Erythroblast (primary cell): ENCODE measurements around the gene NIFK.

ENCODE experiments used
- DNase-seq, 2 experiments: peaks; one replicate each; lab custom pipeline; 2025; lab: John Stamatoyannopoulos, UW
- GATA1 ChIP-seq: IDR thresholded peaks from 2 replicates; pipeline ENCODE4 v1.6.1; 2011; ENCODE audit warnings: low read depth, mild to moderate bottlenecking, control low read depth, low read length, moderate library complexity
- POLR2A ChIP-seq: IDR thresholded peaks from 2 replicates; pipeline ENCODE4 v1.6.1; 2011; ENCODE audit warnings: mild to moderate bottlenecking, low read length

Gene NIFK

DNA sequence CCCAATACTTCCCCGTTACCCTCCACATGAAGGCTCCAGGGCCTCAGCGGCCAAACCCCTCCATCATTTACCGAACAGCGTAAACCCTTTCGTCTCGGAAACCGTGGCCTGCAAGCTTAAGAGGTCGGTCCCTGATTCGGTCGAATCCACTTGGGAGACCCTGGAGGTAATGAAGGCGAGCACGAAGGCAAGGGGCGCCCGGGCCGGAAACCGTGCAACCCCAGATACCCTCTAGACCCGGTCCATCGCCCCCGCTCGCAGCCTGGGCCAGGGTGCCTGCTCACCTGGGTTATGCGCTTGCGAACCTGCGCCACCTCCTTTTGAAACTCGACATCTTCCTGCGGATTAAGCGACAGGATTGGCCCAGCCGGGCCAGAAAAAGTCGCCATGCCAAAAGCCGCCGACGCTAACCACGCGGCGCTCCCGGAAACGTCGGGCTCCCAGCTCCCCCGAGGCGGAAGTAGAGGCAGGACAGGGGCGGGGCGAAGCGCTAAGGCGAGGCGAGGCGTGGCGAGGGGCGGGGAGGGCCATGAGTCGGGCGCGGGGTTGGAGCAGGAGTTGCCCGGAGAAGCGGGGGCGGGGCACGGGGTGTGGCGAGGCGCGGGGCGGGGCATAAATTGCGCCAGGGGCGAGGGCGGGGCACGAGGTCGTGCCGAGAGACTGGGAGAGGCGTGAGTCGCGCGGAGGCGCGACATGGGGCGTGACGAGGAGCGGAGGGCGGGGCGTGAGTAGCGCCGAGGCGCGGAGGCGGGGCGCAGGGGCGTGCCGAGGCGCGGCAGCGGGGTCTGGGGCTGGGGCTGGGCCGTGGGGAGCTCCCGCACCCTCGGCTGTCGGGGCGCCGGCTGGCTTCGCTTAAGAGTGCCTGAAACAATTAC, at the start of gene NIFK:
TSS of gene NIFK (minus strand) at position 414 of the 875 bp plus-strand sequence. CDS start at position 389, 25 bp downstream.
- peak; percentile 99 for DNase-seq
- TF ChIP-seq POLR2A: peak; percentile 71
- TF ChIP-seq GATA1: no peak

- DNase-seq: no peak
- no peak for TF ChIP-seq POLR2A
- TF ChIP-seq GATA1: no peak
Observed at GRCh38 chr2:121783180-121783579, 46.5 kb upstream of the NIFK start.

GRCh38 chr2:121778741-121779487, 42.2 kb upstream of the NIFK start:
- TF ChIP-seq GATA1 (no peak), POLR2A (no peak)
- DNase-seq: no peak

GRCh38 chr2:121777699-121778058, 41.0 kb upstream of the NIFK start:
- no peak for TF ChIP-seq POLR2A
- TF ChIP-seq GATA1: no peak
- no peak for DNase-seq

- TF ChIP-seq GATA1 (no peak), POLR2A (no peak)
- no peak for DNase-seq
Observed at GRCh38 chr2:121776885-121777698, 40.4 kb upstream of the NIFK start.

DNA sequence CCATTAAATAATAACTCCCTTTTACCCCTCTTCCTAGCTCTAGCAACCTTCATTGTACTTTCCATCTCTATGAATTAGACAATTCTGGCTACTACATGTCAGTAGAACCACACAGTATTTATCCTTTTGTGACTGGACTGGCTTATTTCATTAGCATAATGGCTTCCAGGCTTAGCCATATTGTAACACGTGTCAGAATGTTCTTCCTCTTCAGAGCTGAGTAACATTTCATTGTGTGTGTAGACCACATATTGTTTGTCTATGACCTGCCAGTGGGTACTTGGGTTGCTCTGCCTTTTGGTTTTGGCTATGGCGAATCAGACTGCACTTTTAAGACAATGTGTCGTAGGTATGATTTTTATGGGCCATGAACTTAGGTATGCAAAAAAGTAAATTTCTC, 39.7 kb upstream of the NIFK start:
- TF ChIP-seq POLR2A: no peak
- no peak for TF ChIP-seq GATA1

DNA sequence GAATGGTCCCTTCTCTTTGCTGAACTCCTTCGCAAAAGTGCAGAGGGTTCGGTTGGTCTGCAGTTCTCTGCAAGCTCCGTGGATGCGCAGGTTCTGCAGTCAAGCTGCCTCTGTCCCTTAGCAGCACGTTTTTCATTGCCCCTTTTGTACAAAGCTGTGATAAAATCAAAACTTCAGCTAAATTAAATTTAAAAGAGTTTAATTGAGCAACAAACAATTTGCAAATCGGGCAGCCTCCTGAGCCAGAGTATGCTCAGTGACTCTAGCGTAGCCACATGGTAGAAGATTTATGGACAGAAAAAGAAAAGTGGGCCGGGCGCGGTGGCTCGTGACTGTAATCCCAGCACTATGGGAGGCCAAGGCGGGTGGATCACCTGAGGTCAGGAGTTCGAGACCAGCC, 37.6 kb upstream of the NIFK start:
- no peak for DNase-seq
- no peak for TF ChIP-seq POLR2A
- TF ChIP-seq GATA1: no peak

More for the DNA sequence above, 39.7 kb upstream of the NIFK start:
- DNase-seq: no peak

- TF ChIP-seq POLR2A: no peak
- no peak for DNase-seq
Observed at GRCh38 chr2:121771976-121772742, 35.5 kb upstream of the NIFK start.

GRCh38 chr2:121768143-121768755, 31.6 kb upstream of the NIFK start:
- TF ChIP-seq GATA1 (no peak), POLR2A (no peak)
- no peak for DNase-seq

- DNase-seq: no peak
- TF ChIP-seq GATA1 (no peak), POLR2A (no peak)
Observed at GRCh38 chr2:121766624-121767023, 29.9 kb upstream of the NIFK start.

DNA sequence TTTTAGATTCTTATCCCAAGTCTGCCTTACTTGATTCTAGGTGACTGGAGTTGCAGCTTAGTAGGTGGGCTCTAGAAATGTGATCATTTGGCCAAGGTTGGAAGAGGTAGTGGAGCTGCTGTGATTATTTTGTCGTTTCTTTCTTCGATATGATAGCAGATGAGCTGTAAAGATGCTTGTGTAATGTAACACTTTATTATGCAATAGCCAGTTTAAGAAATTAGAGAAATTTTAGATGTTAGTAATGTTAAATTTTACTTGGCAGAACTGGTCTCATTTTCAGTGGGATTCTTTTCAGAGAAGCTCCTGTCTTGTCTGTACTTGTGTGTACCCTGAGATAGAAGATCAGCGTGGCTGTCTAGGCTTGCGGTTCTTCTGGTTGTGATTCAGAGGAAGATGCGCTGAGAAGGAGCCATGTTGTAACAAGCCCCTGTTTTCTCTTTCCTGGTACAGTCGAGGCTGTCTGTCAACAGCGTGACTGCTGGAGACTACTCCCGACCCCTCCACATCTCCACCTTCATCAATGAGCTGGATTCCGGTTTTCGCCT, 28.1 kb upstream of the NIFK start:
- TF ChIP-seq GATA1 (no peak), POLR2A (no peak)
- DNase-seq: no peak
